ENCODE results near the gene NUP205.

- TF ChIP-seq, protein P1, sequence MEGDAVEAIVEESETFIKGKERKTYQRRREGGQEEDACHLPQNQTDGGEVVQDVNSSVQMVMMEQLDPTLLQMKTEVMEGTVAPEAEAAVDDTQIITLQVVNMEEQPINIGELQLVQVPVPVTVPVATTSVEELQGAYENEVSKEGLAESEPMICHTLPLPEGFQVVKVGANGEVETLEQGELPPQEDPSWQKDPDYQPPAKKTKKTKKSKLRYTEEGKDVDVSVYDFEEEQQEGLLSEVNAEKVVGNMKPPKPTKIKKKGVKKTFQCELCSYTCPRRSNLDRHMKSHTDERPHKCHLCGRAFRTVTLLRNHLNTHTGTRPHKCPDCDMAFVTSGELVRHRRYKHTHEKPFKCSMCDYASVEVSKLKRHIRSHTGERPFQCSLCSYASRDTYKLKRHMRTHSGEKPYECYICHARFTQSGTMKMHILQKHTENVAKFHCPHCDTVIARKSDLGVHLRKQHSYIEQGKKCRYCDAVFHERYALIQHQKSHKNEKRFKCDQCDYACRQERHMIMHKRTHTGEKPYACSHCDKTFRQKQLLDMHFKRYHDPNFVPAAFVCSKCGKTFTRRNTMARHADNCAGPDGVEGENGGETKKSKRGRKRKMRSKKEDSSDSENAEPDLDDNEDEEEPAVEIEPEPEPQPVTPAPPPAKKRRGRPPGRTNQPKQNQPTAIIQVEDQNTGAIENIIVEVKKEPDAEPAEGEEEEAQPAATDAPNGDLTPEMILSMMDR (IDR thresholded peaks at IDR 0.05), result no peak
- no peak for TF ChIP-seq EP300 (IDR thresholded peaks at IDR 0.05)
Observed at GRCh38 chr7:135538376-135538775, 19.3 kb upstream of the NUP205 start.
